Pancreas (tissue), 10 donors: Measurements from ENCODE around the gene B3GALT5. TPM values are rescaled to one million over a fixed set of nuclear protein-coding genes. Genes with fewer than 3 reads are reported as not detected.

Source experiments
- ATAC-seq, 4 donors: fragments of 200-7000 bp; cut with Tn5 transposase; one replicate each; pipeline versions ENCODE4 v1.8.0 to v1.9.1; 2020; ENCODE audit warnings: mild to moderate bottlenecking in 4 of 4, moderate library complexity in 4 of 4
- DNase-seq, 6 donors: peaks; one replicate each; pipeline ENCODE4 v3.0.0-alpha.2; 2020
- FAIRE-seq: peaks from 2 replicates; lab custom pipeline; 2012; peaks lifted over from hg19 to GRCh38; lab: Jason Lieb, UNC
- H3K27ac ChIP-seq, 4 donors: fragments of 200-600 bp; sonication (generic); 1 replicate in 3 of 4; 2 replicates in 1 of 4; pipeline versions ENCODE4 v1.5.0 to v1.8.0; 2020
- H3K27me3 ChIP-seq, 4 donors: fragments of 200-600 bp; one replicate each; pipeline ENCODE4 v1.8.0; 2021
- H3K36me3 ChIP-seq, 3 donors: fragments of 200-600 bp; sonication (generic) in 1 of 3; one replicate each; pipeline versions ENCODE4 v1.5.0 to v1.8.0; 2020 to 2021
- H3K4me1 ChIP-seq, 3 donors: fragments of 200-600 bp; one replicate each; pipeline ENCODE4 v1.8.0; 2021
- H3K4me3 ChIP-seq, 4 donors: fragments of 200-600 bp; sonication (generic) in 2 of 4; one replicate each; pipeline versions ENCODE4 v1.5.0 to v1.8.0; 2020 to 2021
- H3K9me3 ChIP-seq, 4 donors: fragments of 200-600 bp; one replicate each; pipeline ENCODE4 v1.8.0; 2021
- CTCF ChIP-seq, 4 donors: fragments of 200-600 bp; sonication (generic) in 3 of 4; IDR thresholded peaks; one replicate each; pipeline versions ENCODE4 v1.5.0 to v1.8.0; 2021; ENCODE audit warnings: antibody characterized with exemption in 4 of 4
- WGBS, 2 donors: extraction: QIAGEN DNeasy Blood & Tissue Kit; methylation state at CpG; one replicate each; pipeline ENCODE4 v1.1.7; 2013; 5-methylcytosine and 5-hydroxymethylcytosine counted together
- intact Hi-C, 3 donors: fragments of 100-400 bp; cut with DNase I; formaldehyde crosslinking; loops; one replicate each; pipeline versions ENCODE4 v1.11.1 to v1.14.2; 2022
- polyA plus RNA-seq, 2 donors: library from polyadenylated mRNA; stranded (reverse); fragments of 200-250 nt; gene quantifications; one replicate each; pipeline ENCODE4 v1.2.3, GENCODE V29; 2013
- total RNA-seq, 6 donors: library from RNA; stranded (reverse); fragmentation: NEBNext Ultra II Directional in 4 of 6; extraction: Animal tissue kit (Norgen Biotek cat#: 25700) in 4 of 6; gene quantifications; one replicate each; pipeline versions ENCODE4 v1.2.1 to v1.2.4, GENCODE V29; 2021 to 2023
- donor health status: healthy with polysubstance abuse.
- donor health status: DM: no; HTN: no; CAD: no; lungs with moderate emphysema.
- donor health status: DM: no; HTN: no; CAD: no.
- donor health status: control.
- donor health status: control.
- donor health status: Bipolar disorder and iron deficiency.
- donor health status: DM: yes; HTN: yes; CAD: no.
- donor health status: DM: no; HTN: no; CAD: no.
- donor health status: DM: no; HTN: no; CAD: no.
- donor health status: DM: yes; HTN: yes; CAD: no.

Gene B3GALT5
- total and polyA plus RNA-seq, 8 donors, result 2.0 to 8.1 (median 4.0) TPM

DNA sequence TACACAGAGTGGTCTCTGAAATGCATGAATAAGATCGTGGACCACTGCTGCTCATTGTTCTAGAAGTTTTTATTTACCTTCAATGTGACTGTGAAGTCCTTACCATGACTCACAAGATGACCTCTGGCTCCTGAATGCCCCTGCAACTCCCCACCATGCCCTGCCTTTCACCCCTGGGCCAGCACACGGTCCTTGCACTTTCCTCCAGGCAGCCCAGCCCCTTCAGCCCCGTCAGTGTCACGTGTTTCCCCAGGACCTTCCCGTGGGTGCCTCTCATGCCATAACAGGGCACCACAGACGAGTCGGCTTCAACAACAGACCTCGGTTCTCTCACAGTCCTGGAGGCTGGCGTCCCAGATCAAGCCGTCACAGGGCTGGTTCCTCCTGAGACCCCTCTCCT lies 62.1 kb downstream of the B3GALT5 start:
- H3K27me3 ChIP-seq, result no peaks in the 10 kb centered on the region
- DNase-seq, result peak in 1 of 6 donors; percentile 46
- H3K9me3 ChIP-seq, result no peaks in the 10 kb centered on the region
- ATAC-seq, result peak in 1 of 4 donors; percentile 3
- no peaks in the 10 kb centered on the region for H3K36me3 ChIP-seq
- intact Hi-C loops, result no loop called here
- 74 to 75% methylated on average over 10 of the region's 10 CpGs for WGBS, 2 donors
- H3K27ac ChIP-seq, result peak overlapping the region; percentile 15 to 69 (median 58)
- TF ChIP-seq CTCF (IDR thresholded peaks at IDR 0.05), result no peak
- no peak for FAIRE-seq
- H3K4me3 ChIP-seq, result no peak overlapping the region
- peaks cover 24 to 37% (median 25%) of the 10 kb centered on the region in 3 donors for H3K4me1 ChIP-seq

DNA sequence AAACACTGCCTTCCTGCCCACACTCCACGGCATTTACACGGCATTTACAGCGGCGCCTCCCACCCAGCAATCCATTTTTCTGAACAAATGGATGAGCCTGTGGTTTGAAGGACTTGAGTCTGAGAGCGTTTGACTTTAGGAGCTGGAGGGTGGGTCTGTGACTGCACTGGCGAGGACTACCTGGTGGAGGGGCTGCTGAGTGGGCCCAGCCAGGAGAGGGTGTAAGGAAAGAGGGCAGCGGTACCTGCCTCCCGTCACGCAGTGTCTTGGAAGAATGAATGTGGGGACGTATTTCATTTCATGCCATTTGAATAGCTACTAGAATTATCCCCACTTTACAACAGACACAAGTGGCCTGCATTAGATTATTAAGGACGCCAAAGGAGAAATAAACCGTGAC lies 62.9 kb downstream of the B3GALT5 start:
- H3K4me3 ChIP-seq, result no peak overlapping the region
- no peak for DNase-seq
- peaks cover 19 to 32% (median 19%) of the 10 kb centered on the region in 3 donors for H3K4me1 ChIP-seq
- intact Hi-C loops, result no loop called here
- no peaks in the 10 kb centered on the region for H3K9me3 ChIP-seq
- no peak for ATAC-seq
- no peaks in the 10 kb centered on the region for H3K27me3 ChIP-seq
- no peak for FAIRE-seq
- H3K36me3 ChIP-seq, result no peaks in the 10 kb centered on the region
- WGBS, 2 donors, result 92 to 93% methylated on average over 12 of the region's 12 CpGs
- H3K27ac ChIP-seq, result peak overlapping the region in 2 of 4 donors; percentile 34 to 37
- no peak for TF ChIP-seq CTCF (IDR thresholded peaks at IDR 0.05)

GRCh38 chr21:39675993-39676661 lies 63.4 kb downstream of the B3GALT5 start:
- ATAC-seq, result peak in 3 of 4 donors; percentile 18 to 64 (median 41)
- peak overlapping the region in 3 of 4 donors; percentile 4 to 55 (median 37) for H3K27ac ChIP-seq
- H3K36me3 ChIP-seq, result no peaks in the 10 kb centered on the region
- H3K9me3 ChIP-seq, result no peaks in the 10 kb centered on the region
- intact Hi-C loops, result no loop called here
- WGBS, 2 donors, result 56 to 69% methylated on average over 14 of the region's 14 CpGs
- no peak overlapping the region for H3K4me3 ChIP-seq
- FAIRE-seq, result peak; percentile 20
- TF ChIP-seq CTCF (IDR thresholded peaks at IDR 0.05), result no peak
- no peaks in the 10 kb centered on the region for H3K27me3 ChIP-seq
- no peak for DNase-seq
- H3K4me1 ChIP-seq, result peaks cover 16 to 32% (median 19%) of the 10 kb centered on the region in 3 donors

DNA sequence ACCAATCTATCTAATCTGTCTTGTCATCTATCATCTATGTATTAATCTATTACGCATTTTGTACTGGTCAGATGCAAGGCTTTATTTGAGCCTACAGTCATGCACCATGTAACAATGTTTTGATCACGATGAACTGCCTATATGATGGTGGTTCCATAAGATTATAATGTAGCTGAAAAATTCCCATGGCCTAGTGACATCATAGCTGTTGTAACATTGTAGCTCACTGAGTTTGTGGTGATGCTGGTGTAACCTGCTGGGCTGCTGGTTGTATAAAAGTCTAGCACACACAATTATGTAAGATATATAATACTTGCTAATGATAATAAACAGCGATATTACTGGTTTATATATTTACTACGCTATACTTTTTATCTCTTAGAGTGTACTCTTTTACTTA lies 67.5 kb downstream of the B3GALT5 start:
- FAIRE-seq (no peak), ATAC-seq (no peak), DNase-seq (no peak)
- no peaks in the 10 kb centered on the region for H3K36me3 ChIP-seq
- no peaks in the 10 kb centered on the region for H3K27me3 ChIP-seq
- intact Hi-C loops, result no loop called here
- peaks cover 0 to 12% (median 8%) of the 10 kb centered on the region in 3 donors for H3K4me1 ChIP-seq
- 93 to 96% methylated on average over 4 of the region's 4 CpGs for WGBS, 2 donors
- H3K4me3 ChIP-seq, result no peak overlapping the region
- H3K27ac ChIP-seq, result no peak overlapping the region
- TF ChIP-seq CTCF (IDR thresholded peaks at IDR 0.05), result no peak
- no peaks in the 10 kb centered on the region for H3K9me3 ChIP-seq

GRCh38 chr21:39681257-39681656 lies 68.5 kb downstream of the B3GALT5 start:
- Histone ChIP-seq H3K36me3 (no peaks in the 10 kb centered on the region), H3K27ac (peak overlapping the region in 1 of 4 donors; percentile 19), H3K4me1 (peaks cover 0 to 12% (median 9%) of the 10 kb centered on the region in 3 donors), H3K4me3 (no peak overlapping the region), H3K9me3 (no peaks in the 10 kb centered on the region), H3K27me3 (no peaks in the 10 kb centered on the region)
- ATAC-seq, result peak; percentile 63 to 89 (median 81)
- FAIRE-seq, result peak; percentile 13
- 39 to 40% methylated on average over 4 of the region's 4 CpGs for WGBS, 2 donors
- no peak for DNase-seq
- no peak for TF ChIP-seq CTCF (IDR thresholded peaks at IDR 0.05)
- intact Hi-C loops, result no loop called here
